Spleen (tissue), 11 donors: ENCODE results near the gene CPSF3. TPM values are rescaled to one million over a fixed set of nuclear protein-coding genes. Genes with fewer than 3 reads are reported as not detected.

Experiments
- DNase-seq: peaks from one replicate; pipeline ENCODE4 v3.0.0-alpha.2; 2020
- H3K27ac ChIP-seq, 8 donors: fragments of 200-600 bp; sonication (generic) in 7 of 8; 1 replicate in 4 of 8; 2 replicates in 4 of 8; pipeline versions ENCODE4 v1.5.0 to v1.8.0; 2016 to 2021; ENCODE audit warnings: inconsistent platforms in 4 of 8, mild to moderate bottlenecking in 4 of 8, moderate library complexity in 1 of 8
- H3K27me3 ChIP-seq, 7 donors: fragments of 200-600 bp; sonication (generic) in 6 of 7; replicated peaks in 1 of 7; 1 replicate in 4 of 7; 2 replicates in 3 of 7; pipeline versions ENCODE4 v1.5.0 to v1.8.0; 2016 to 2021; ENCODE audit warnings: inconsistent platforms in 3 of 7, mild to moderate bottlenecking in 1 of 7
- H3K36me3 ChIP-seq, 6 donors: fragments of 200-600 bp; sonication (generic) in 5 of 6; 1 replicate in 4 of 6; 2 replicates in 2 of 6; pipeline versions ENCODE4 v1.5.0 to v1.8.0; 2016 to 2021; ENCODE audit warnings: inconsistent platforms in 2 of 6
- H3K4me1 ChIP-seq, 6 donors: fragments of 200-600 bp; sonication (generic) in 5 of 6; 1 replicate in 3 of 6; 2 replicates in 3 of 6; pipeline versions ENCODE4 v1.5.0 to v1.8.0; 2016 to 2021; ENCODE audit warnings: inconsistent platforms in 3 of 6
- H3K4me3 ChIP-seq, 8 donors: fragments of 200-600 bp; sonication (generic) in 7 of 8; 1 replicate in 4 of 8; 2 replicates in 4 of 8; pipeline versions ENCODE4 v1.5.0 to v1.8.0; 2016 to 2021; ENCODE audit warnings: inconsistent platforms in 4 of 8, mild to moderate bottlenecking in 4 of 8, moderate library complexity in 2 of 8
- H3K9me3 ChIP-seq, 8 donors: fragments of 200-600 bp; sonication (generic) in 7 of 8; 1 replicate in 4 of 8; 2 replicates in 4 of 8; pipeline versions ENCODE4 v1.5.0 to v1.8.0; 2016 to 2021; ENCODE audit warnings: inconsistent platforms in 4 of 8
- CTCF ChIP-seq, 11 experiments: fragments of 200-600 bp in 7 of 11; fragments of 450-650 bp in 4 of 11; sonication (generic) in 4 of 11; IDR thresholded peaks in 8 of 11; conservative IDR thresholded peaks in 3 of 11; 1 replicate in 7 of 11; 2 replicates in 4 of 11; pipeline versions ENCODE4 v1.4.0 to v1.8.0; 2016 to 2021; ENCODE audit warnings: antibody characterized with exemption in 11 of 11, inconsistent platforms in 4 of 11, mild to moderate bottlenecking in 1 of 11
- POLR2A ChIP-seq, 3 donors: fragments of 450-650 bp; IDR thresholded peaks; one replicate each; pipeline ENCODE4 v1.5.1; 2017; ENCODE audit warnings: antibody characterized with exemption in 3 of 3, mild to moderate bottlenecking in 1 of 3
- POLR2AphosphoS5 ChIP-seq, 3 donors: sonication (generic); formaldehyde crosslinking; IDR thresholded peaks; one replicate each; pipeline ENCODE4 v1.5.1; 2017; ENCODE audit warnings: antibody characterized with exemption in 3 of 3
- WGBS, 5 donors: extraction: QIAGEN DNeasy Blood & Tissue Kit in 3 of 5; methylation state at CpG; one replicate each; pipeline versions ENCODE4 v1.1.5 to v1.1.7; 2013 to 2018; 5-methylcytosine and 5-hydroxymethylcytosine counted together
- intact Hi-C: fragments of 100-400 bp; cut with DNase I; formaldehyde crosslinking; loops from one replicate; pipeline ENCODE4 v1.15.0; 2023; ENCODE audit warnings: low total_unique reads
- polyA plus RNA-seq, 3 donors: library from polyadenylated mRNA; stranded (reverse); fragments of 200-250 nt; gene quantifications; one replicate each; pipeline ENCODE4 v1.2.1, GENCODE V29; 2013
- total RNA-seq, 7 donors: library from RNA; depleted of rRNA in 3 of 7; stranded (reverse); fragments of >200 nt in 3 of 7; fragmentation: NEBNext Ultra II Directional in 4 of 7; extraction: Animal tissue kit (Norgen Biotek cat#: 25700) in 4 of 7; gene quantifications; one replicate each; pipeline versions ENCODE4 v1.1.0 to v1.2.1, GENCODE V29; 2016 to 2021
- donor health status: healthy with polysubstance abuse.
- donor health status: DM: no; HTN: no; CAD: no; lungs with moderate emphysema.
- donor health status: DM: no; HTN: no; CAD: no.
- donor health status: Bipolar disorder and iron deficiency.
- donor health status: healthy.
- donor health status: DM: no; HTN: no; CAD: no.
- donor health status: DM: yes; HTN: yes; CAD: no.

CPSF3 gene
- total and polyA plus RNA-seq, 10 donors: 18.9 to 35.8 (median 27.5) TPM

GRCh38 chr2:9492927-9493326, 69.5 kb downstream of the CPSF3 start:
- H3K27ac ChIP-seq: no peak overlapping the region
- no peak overlapping the region for H3K4me3 ChIP-seq
- H3K36me3 ChIP-seq: peaks cover 0 to 100% (median 95%) of the 10 kb centered on the region in 6 donors
- H3K27me3 ChIP-seq: no peaks in the 10 kb centered on the region
- no peak for DNase-seq
- H3K9me3 ChIP-seq: no peaks in the 10 kb centered on the region
- no peak for TF ChIP-seq POLR2A (IDR thresholded peaks at IDR 0.05)
- no peak for TF ChIP-seq CTCF (IDR thresholded peaks at IDR 0.05 in 8 of 11, conservative IDR thresholded peaks at IDR 0.05 in 3 of 11)
- no peak for TF ChIP-seq POLR2AphosphoS5 (IDR thresholded peaks at IDR 0.05)
- H3K4me1 ChIP-seq: no peaks in the 10 kb centered on the region
- 73 to 86% (median 79%) methylated on average over 2 of the region's 2 CpGs for WGBS, 5 donors
- intact Hi-C loops: no loop called here

- peaks cover 0 to 100% (median 91%) of the 10 kb centered on the region in 6 donors for H3K36me3 ChIP-seq
- DNase-seq: no peak
- H3K4me1 ChIP-seq: no peaks in the 10 kb centered on the region
- WGBS, 5 donors: 69 to 85% (median 77%) methylated on average over 3 of the region's 3 CpGs
- no peaks in the 10 kb centered on the region for H3K9me3 ChIP-seq
- H3K4me3 ChIP-seq: no peak overlapping the region
- TF ChIP-seq POLR2AphosphoS5 (IDR thresholded peaks at IDR 0.05) (no peak), CTCF (IDR thresholded peaks at IDR 0.05 in 8 of 11, conservative IDR thresholded peaks at IDR 0.05 in 3 of 11) (no peak), POLR2A (IDR thresholded peaks at IDR 0.05) (no peak)
- H3K27me3 ChIP-seq: no peaks in the 10 kb centered on the region
- no peak overlapping the region for H3K27ac ChIP-seq
- intact Hi-C loops: no loop called here
These were observed 70.0 kb downstream of the CPSF3 start for GRCh38 chr2:9493478-9493877.

- DNase-seq: no peak
- Histone ChIP-seq H3K27me3 (no peaks in the 10 kb centered on the region), H3K36me3 (peaks cover 0 to 100% (median 86%) of the 10 kb centered on the region in 6 donors), H3K27ac (no peak overlapping the region), H3K4me3 (no peak overlapping the region), H3K4me1 (no peaks in the 10 kb centered on the region), H3K9me3 (no peaks in the 10 kb centered on the region)
- WGBS, 5 donors: 92 to 97% (median 95%) methylated on average over 1 of the region's 1 CpG
- intact Hi-C loops: no loop called here
- TF ChIP-seq CTCF (IDR thresholded peaks at IDR 0.05 in 8 of 11, conservative IDR thresholded peaks at IDR 0.05 in 3 of 11) (no peak), POLR2AphosphoS5 (IDR thresholded peaks at IDR 0.05) (no peak), POLR2A (IDR thresholded peaks at IDR 0.05) (no peak)
These were observed 70.6 kb downstream of the CPSF3 start for GRCh38 chr2:9494081-9494480.

- H3K9me3 ChIP-seq: no peaks in the 10 kb centered on the region
- no peak for TF ChIP-seq POLR2A (IDR thresholded peaks at IDR 0.05)
- no peak for TF ChIP-seq CTCF (IDR thresholded peaks at IDR 0.05 in 8 of 11, conservative IDR thresholded peaks at IDR 0.05 in 3 of 11)
- TF ChIP-seq POLR2AphosphoS5 (IDR thresholded peaks at IDR 0.05): no peak
- 90 to 98% (median 93%) methylated on average over 4 of the region's 4 CpGs for WGBS, 5 donors
- no peaks in the 10 kb centered on the region for H3K4me1 ChIP-seq
- intact Hi-C loops: no loop called here
- H3K27me3 ChIP-seq: no peaks in the 10 kb centered on the region
- no peak overlapping the region for H3K27ac ChIP-seq
- peaks cover 0 to 100% (median 71%) of the 10 kb centered on the region in 6 donors for H3K36me3 ChIP-seq
- no peak for DNase-seq
- no peak overlapping the region for H3K4me3 ChIP-seq
These were observed 73.6 kb downstream of the CPSF3 start for GRCh38 chr2:9497017-9497416.
